HG03442 (cell line): ENCODE results near the gene KHK.

Experiments used
- ATAC-seq: cut with Tn5 transposase; IDR thresholded peaks from one replicate; pipeline ENCODE4 v1.9.1; 2021; ENCODE audit warnings: mild to moderate bottlenecking, moderate library complexity; ENCODE audit not compliant: unreplicated experiment

Gene KHK

DNA sequence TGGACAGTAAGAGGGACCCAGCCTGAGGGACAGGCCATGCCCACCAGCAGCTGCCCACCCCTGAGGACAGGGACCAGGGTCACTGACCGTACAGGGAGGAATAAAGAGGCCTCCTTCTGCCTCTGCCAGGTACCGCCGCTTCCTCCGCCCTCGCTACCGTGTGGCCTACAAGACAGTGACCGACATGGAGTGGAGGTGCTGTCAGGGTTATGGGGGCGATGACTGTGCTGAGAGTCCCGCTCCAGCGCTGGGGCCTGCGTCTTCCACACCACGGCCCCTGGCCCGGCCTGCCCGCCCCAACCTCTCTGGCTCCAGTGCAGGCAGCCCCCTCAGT, 6.0 kb upstream of the KHK start:
- ATAC-seq, result no peak

DNA sequence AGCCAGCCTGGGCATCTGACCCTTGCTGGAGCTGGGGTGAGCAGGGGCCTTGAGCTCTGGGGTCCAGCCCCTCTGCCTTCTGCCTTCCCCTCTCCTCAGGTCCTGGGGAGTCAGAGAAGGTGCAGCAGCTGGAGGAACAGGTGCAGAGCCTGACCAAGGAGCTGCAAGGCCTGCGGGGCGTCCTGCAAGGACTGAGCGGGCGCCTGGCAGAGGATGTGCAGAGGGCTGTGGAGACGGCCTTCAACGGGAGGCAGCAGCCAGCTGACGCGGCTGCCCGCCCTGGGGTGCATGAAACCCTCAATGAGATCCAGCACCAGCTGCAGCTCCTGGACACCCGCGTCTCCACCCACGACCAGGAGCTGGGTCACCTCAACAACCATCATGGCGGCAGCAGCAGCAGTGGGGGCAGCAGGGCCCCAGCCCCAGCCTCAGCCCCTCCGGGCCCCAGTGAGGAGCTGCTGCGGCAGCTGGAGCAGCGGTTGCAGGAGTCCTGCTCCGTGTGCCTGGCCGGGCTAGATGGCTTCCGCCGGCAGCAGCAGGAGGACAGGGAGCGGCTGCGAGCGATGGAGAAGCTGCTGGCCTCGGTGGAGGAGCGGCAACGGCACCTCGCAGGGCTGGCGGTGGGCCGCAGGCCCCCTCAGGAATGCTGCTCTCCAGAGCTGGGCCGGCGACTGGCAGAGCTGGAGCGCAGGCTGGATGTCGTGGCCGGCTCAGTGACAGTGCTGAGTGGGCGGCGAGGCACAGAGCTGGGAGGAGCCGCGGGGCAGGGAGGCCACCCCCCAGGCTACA, 4.4 kb upstream of the KHK start:
- ATAC-seq, result no peak

DNA sequence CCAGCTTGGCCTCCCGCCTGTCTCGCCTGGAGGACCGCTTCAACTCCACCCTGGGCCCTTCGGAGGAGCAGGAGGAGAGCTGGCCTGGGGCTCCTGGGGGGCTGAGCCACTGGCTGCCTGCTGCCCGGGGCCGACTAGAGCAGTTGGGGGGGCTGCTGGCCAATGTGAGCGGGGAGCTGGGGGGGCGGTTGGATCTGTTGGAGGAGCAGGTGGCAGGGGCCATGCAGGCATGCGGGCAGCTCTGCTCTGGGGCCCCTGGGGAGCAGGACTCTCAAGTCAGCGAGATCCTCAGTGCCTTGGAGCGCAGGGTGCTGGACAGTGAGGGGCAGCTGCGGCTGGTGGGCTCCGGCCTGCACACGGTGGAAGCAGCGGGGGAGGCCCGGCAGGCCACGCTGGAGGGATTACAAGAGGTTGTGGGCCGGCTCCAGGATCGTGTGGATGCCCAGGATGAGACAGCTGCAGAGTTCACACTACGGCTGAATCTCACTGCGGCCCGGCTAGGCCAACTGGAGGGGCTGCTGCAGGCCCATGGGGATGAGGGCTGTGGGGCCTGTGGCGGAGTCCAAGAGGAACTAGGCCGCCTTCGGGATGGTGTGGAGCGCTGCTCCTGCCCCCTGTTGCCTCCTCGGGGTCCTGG, 3.7 kb upstream of the KHK start:
- ATAC-seq, result no peak

DNA sequence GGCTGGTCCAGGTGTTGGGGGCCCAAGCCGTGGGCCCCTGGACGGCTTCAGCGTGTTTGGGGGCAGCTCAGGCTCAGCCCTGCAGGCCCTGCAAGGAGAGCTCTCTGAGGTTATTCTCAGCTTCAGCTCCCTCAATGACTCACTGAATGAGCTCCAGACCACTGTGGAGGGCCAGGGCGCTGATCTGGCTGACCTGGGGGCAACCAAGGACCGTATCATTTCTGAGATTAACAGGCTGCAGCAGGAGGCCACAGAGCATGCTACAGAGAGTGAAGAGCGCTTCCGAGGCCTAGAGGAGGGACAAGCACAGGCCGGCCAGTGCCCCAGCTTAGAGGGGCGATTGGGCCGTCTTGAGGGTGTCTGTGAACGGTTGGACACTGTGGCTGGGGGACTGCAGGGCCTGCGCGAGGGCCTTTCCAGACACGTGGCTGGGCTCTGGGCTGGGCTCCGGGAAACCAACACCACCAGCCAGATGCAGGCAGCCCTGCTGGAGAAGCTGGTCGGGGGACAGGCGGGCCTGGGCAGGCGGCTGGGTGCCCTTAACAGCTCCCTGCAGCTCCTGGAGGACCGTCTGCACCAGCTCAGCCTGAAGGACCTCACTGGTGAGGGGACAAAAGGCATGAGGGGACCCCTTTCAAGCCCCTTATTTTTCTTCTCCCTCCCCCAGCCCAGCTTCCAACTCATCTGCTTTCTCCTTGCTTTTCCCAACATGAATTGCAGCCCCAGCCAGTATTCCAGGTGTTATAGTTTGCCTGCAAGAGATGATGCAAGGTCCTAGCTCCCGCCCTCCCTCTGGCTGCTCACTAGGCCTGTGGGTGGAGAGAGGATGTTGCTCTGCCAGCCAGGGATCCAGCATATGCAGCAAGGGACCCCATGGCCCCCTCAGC, 2.9 kb upstream of the KHK start:
- no peak for ATAC-seq

DNA sequence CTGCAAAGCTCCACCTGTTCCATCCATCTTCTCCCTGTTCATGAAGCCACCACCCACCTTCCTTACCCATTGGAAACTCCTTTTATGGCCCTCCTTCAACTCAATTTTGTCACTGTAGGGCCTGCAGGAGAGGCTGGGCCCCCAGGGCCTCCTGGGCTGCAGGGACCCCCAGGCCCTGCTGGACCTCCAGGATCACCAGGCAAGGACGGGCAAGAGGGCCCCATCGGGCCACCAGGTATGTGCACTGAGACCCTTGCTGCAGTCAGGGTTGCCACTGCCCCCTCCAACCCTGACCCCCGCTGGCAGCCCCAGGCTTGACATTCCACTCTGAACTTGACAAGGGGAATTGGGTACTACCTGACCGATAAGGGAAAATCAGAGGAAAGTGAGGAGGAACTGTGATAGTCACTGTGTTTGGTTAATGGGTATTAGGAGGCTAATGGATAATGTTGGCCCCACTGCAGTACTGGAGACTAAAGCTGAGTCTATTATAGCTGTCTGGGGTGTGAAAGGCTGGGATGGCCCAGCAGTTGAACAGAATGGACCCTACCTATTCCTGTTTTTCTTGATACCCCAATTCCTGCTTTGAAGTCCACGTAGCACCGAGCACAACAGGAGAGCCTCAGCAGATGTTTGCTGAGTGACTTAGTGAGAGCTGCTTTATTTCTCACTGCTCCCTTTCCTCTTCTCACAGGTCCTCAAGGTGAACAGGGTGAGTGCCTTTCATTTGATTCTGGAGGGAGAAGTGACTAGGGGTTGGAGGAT, 2.1 kb upstream of the KHK start:
- ATAC-seq, result no peak

DNA sequence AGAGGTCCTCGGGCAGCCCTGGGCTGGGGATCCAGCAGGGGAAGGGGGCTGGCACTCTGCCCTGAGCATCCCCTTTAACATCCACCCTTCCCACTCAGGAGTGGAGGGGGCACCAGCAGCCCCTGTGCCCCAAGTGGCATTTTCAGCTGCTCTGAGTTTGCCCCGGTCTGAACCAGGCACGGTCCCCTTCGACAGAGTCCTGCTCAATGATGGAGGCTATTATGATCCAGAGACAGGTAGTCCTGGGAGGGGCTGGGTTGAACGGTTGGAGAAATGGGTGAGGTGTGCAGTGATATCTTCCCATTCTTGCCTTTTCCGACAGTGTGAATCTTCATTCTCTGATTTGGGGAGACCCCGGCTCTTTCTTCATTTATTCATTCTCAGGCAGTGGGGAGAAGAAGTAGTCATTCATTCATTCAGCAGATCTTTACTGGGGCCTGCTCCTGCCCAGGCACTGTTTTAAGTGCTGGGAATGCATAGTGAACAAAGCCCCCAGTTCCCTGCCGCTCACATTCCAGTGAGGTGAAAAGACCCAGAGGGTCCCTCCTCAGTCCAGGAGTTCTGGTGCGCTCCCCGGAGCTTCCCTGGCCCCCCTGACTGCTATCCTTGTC, 1.4 kb upstream of the KHK start:
- no peak for ATAC-seq

DNA sequence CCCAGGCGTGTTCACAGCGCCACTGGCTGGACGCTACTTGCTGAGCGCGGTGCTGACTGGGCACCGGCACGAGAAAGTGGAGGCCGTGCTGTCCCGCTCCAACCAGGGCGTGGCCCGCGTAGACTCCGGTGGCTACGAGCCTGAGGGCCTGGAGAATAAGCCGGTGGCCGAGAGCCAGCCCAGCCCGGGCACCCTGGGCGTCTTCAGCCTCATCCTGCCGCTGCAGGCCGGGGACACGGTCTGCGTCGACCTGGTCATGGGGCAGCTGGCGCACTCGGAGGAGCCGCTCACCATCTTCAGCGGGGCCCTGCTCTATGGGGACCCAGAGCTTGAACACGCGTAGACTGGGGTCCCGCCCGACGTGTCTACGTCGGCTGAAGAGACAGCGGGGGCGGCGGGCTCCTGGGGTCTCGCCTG, 891 bp upstream of the KHK start:
- peak; percentile 3 for ATAC-seq

DNA sequence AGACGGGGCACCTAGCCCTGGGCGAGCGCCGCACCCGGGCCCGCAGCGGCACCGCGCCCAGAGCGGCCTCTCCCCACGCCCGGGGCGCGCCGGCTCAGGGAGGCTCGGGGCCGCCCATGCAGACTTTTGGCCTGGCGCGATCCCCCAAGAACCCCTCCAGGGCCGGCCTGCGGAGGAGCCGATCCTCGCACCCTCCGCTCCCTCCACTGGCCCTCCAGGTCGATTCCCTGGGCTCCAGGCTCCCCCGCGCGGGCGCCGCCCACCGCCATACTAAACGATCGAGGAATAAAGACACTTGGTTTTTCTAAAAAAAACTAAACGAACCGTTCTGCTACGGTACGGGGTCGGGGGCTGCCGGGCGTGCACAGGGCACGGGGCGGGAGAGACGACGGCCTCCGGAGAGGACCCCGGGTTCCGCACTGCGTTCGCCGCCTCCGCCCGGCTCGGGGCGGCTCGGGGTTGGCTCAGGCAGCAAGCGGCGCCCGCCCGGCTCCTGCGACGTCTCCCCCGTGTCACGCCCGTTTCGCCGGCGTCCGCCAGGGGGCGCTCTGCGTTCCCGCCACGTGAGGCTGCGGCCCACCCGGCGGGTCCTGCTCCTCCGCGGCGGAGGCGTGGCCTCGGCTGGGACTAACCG, 365 bp upstream of the KHK start:
- peak; percentile 79 for ATAC-seq

DNA sequence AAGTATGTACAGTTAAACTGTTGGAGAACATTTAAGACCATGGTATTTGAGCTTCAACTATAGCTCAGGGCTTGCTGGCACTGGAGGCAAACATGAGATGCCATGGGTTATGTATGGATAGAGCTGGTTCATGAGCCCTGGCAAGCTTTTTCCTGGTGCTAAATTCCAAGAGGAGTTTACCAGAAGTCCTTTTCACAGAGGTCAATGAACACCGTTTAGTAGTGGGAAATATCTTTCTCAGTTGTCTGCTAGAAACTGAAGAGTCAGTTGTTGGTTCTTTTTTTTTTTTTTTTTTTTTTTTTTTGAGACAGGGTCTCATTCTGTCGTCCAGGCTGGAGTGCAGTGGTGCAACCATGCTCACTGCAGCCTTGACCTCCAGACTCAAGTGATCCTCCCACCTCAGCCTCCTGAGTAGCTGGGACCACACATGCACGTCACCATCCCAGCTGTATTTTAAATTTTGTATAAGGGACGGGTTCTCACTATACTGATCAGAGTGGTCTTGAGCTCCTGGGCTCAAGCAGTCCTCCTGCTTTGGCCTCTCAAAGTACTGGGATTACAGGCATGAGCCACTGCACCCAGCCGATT, 1.3 kb downstream of the KHK start:
- ATAC-seq, result no peak

DNA sequence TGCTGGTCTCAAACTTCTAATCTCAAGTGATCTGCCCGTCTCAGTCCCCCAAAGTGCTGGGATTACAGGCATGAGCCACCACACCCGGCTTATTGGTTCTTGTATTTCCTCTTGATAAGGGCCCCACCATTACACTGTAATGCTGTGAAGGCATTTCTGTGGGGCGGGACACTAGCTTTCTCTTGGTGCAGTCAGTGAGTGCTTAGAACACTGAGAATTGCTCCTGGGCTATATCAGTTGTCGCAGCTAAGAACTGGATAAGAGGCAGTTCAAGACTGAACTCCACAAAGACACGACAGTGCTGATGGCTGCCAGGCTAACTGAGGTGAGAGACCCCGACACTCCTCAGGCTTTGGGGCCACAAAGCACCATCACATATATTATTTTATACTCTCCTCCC, 2.1 kb downstream of the KHK start:
- no peak for ATAC-seq

DNA sequence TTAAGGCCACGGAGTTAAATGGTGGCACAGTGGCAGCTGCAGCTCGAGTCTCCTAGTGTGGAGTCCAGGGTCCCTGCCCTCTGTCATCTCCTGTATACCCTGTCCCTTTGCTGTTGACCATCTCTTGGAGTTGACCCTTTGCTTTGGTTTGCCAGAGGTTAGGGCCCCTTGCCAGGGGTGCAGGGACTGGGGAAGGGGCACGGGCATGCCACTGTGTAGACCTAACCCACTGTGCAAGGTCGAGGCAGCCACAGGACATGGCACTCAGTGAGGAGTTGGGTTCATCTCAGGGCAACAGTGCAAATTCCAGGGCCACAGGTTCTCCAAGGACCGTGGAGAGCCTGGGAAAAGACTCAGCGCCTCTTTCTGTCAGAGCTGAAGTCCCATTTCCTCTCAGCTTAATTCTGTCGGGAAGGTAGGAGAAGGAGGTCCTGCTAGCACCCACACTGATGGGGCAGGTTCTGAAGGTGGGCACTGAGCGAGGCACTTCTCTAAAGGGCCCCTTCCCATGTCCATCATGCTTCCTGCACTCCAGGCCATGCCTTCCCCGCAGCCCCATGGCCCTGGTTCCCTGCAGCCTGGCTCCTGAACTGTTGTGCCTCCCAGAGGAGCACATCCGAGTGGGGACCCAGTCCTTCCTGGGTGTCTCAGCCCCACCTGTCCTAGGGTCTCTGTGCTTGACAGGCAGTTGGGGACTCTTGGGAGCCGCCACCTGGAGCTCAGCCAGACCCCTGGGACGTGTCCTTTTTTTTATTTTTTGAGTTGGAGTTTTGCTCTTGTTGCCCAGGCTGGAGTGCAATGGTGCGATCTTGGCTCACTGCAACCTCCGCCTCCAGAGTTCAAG, 2.8 kb downstream of the KHK start:
- no peak for ATAC-seq

DNA sequence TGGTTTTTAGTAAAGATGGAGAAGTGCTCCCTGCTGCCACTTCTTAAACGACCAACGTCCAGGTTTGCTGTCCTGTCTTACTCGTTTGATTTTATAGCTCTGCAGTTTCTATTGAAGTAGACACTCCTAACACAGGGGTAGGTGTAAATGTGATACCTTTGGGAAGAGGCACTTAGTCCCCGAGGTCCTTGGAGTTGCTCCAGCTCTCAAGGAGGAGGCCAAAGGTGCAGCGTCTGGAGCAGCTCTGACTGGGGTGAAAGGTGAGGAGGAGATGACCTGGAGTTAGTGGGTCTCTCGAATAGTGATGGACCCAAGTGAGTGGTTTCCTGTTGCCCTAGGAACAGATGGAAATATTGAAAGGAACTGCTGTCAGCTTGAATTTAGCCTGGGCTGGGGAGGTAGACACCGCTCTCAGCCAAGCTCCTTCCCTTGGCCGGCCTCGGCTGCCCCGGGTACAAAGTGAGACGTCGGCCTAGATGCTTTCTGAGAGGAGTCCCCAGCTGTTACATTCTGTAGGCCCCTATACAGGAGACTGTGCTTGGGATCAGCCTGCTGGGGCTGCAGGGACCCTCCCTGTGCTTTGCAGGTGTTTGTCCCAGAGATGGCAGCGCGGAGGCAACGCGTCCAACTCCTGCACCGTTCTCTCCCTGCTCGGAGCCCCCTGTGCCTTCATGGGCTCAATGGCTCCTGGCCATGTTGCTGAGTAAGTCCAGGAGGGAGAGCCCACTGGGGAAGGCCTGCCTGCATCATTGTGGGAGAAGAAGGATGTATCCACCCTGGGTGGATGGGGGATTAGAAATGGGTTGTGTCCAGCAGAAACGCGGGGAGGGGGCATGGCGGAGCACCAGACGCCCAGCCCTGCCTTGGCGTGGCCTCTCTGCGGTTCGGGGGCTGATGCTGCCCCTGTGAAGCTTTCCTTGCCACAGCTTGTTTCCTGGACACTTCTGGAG, 5.4 kb downstream of the KHK start:
- ATAC-seq, result no peak

DNA sequence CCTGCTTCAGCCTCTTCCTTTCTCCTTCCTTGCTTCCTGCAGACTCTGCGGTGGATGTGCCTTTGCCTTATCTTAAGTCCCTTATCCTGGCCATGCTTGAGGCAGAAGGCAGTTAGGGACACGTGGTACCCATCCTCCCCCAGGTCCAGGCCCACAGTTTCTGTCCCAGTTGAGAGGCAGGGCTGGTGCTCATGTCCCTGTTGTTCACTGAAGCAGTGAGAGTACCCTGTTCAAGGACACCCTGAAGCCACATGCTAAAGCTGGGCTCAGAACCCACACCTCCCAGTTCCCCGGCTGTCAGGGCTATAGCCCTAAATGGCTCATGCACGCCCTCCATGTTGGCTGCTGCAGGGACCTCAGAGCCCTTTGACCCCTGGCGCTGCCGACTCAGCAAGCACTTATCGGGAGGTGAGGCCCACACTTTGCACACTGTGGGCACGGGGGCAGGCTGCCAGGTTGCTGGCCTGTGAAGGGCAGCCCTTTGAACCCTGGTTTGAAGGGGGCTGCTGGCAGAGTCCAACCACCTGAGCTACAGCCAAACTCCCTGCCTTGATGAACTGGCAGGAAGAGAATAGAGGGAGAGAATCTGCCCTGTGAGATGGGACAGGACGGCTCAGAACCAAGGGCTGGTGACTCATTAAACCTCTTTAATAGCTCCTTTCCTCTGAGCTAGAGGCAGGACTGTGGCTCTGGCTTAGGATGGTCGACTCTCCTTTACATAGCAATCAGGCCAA, 6.3 kb downstream of the KHK start:
- ATAC-seq, result no peak

DNA sequence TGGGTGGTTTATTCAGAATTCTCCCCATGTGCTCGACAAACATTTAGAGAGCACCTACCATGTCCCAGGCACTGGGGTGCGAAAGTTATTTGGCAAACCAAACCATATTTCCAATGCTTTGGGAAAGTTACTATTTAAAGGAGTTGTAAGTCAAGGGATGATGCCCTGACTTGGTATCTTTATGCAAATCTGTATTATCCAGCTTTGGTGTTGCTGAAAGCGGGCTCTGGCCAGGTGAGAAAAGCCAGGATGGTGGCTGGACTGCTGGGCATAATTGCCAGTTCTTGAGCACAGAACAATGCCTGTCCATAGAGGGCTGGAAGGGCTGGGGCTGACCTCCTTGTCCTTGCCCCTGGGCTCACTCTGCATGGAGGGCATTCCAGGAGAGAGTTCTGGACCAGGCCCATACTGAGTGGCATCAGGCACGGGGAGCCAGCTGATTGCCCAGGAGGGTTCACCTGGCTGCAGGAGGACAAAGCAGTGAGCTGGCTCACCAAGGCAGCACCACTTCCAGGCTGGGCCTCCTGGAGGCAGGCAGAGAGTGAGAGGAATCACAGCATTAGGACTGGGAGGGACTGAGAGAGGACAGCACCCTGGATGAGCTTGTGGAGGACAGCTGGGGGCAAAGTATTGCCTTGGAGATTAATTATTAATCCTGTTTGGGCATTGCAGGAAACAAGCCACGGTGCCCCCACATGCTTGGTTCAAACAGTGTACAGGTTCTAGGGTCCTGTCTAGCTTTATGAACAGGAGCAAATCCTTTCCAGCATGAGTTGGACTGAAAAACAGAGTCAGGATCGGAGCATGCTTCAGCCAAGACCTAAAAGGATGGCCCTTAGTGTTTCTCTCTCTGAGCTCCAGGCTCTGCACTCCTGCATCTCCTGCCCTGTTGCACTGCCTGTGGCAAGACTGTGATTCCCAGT, 7.1 kb downstream of the KHK start:
- no peak for ATAC-seq

DNA sequence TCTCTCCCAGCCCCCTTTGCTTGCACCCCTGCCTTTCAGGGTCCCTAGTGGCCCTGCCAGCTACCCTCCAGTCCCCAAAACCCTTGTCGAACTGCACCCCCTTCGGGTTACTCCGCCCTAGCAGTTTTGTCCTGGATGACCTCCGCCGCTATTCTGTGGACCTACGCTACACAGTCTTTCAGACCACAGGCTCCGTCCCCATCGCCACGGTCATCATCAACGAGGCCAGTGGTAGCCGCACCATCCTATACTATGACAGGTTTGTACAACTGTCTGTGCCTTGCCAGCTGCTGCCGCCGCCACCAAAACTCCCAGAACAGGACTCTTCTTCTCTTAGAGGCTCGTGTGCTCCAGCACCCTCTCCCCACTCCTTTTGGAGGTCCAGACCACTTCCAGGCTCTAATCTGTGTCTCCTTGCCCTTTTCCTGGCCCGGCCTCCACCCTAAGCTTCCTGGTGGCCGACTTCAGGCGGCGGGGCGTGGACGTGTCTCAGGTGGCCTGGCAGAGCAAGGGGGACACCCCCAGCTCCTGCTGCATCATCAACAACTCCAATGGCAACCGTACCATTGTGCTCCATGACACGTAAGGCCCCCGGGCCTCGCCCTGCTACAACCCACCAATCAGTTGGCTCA, 7.9 kb downstream of the KHK start:
- ATAC-seq, result no peak

DNA sequence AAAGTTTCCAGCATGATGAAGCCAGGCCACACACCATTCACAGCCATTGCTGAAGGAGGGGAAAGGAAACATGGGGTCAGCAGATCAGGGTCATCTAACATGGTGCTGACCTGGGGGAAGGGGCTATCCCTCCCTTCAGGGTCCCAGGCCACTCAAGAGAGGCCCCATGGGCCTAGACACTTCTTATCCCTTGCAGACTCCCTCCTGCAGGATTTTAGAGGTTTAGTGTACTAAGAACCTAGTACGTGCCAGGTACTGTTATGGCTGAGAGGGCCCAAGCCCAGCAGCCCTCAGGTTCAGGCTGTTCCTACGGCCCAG, 8.8 kb downstream of the KHK start:
- ATAC-seq, result no peak
